Thoracic aorta (tissue), 2 donors: ENCODE data around the gene SNCAIP. TPM values are rescaled to one million over a fixed set of nuclear protein-coding genes. Genes with fewer than 3 reads are reported as not detected.

Experiments
- ATAC-seq: fragments of 150-250 bp; one replicate; pipeline ENCODE4 v1.8.0; 2017; ENCODE audit warnings: low read depth; ENCODE audit not compliant: insufficient number of reproducible peaks, low FRiP score
- DNase-seq: peaks from one replicate; pipeline ENCODE4 v3.0.0-alpha.2; 2020; ENCODE audit warnings: low spot score
- H3K27ac ChIP-seq, 2 donors: fragments of 200-600 bp; sonication (generic); 1 replicate in 1 of 2; 2 replicates in 1 of 2; pipeline ENCODE4 v1.5.1; 2016; ENCODE audit warnings: mild to moderate bottlenecking in 2 of 2, moderate library complexity in 2 of 2
- H3K27me3 ChIP-seq: fragments of 200-600 bp; sonication (generic); replicated peaks from 2 replicates; pipeline ENCODE4 v1.6.0; 2016; ENCODE audit warnings: mild to moderate bottlenecking; ENCODE audit not compliant: insufficient read depth
- H3K36me3 ChIP-seq: fragments of 200-600 bp; sonication (generic); one replicate; pipeline ENCODE4 v1.5.1; 2016
- H3K4me1 ChIP-seq, 2 donors: fragments of 200-600 bp; sonication (generic); 1 replicate in 1 of 2; 2 replicates in 1 of 2; pipeline versions ENCODE4 v1.5.1 to v1.6.0; 2016; ENCODE audit warnings: low read depth in 2 of 2, mild to moderate bottlenecking in 1 of 2; ENCODE audit not compliant: control insufficient read depth in 1 of 2
- H3K4me3 ChIP-seq: fragments of 200-600 bp; sonication (generic); 2 replicates; pipeline ENCODE4 v1.5.1; 2016; ENCODE audit warnings: mild to moderate bottlenecking
- H3K9me3 ChIP-seq: fragments of 200-600 bp; sonication (generic); 2 replicates; pipeline ENCODE4 v1.5.1; 2016
- CTCF ChIP-seq: fragments of 200-600 bp; sonication (generic); IDR thresholded peaks from one replicate; pipeline ENCODE4 v1.5.1; 2019; ENCODE audit warnings: antibody characterized with exemption
- total RNA-seq, 2 donors: library from RNA; depleted of rRNA; stranded (reverse); fragments of >200 nt; gene quantifications; one replicate each; pipeline versions ENCODE4 v1.1.0 to v1.2.3, GENCODE V29; 2016

Gene SNCAIP
- total RNA-seq, 2 donors from 2014 or later = 4.5 to 8.5 TPM

DNA sequence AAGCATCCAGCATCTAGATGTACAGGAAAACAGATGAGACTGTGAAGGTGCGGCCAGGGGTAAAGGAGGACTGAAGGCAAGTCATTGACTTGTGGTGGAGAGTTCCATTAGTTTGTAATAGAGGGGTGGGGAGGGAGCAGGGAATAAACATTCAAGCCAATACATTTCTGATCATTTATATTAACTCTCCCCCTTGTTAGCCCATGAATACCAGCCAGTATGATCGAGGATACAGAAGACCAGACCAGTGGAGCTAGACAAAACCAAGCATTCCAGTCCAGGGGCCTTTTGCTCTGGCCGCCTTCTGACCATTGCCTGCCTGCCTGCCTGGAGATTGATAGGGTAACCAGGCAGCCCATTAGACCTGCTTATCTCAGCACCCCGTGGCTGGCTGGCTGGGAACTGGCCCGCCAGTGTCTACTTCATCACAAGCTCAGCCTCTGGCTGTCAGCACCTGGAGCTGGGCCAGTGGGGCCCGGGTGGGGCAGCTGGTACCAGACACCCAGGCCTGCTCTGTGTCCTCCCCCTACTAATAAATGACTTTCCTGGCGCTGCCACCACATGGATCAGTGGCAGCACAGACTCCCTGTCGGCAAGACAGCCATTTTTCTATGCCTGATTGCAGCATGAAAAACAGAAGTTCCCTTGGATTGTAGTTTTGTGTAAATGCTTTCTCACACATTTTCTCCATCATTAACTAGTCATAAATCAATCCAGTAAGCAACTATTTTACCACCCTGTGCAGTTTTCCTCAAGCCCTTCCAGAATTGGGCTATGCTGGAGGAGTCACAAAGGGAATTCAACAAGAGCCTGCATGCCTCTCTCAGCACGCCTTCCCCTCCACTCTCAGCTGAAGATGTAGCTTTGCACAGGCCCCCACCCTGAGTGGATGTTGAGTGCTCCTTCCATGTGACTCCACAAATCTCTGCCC is 181.3 kb downstream of the SNCAIP start:
- peak; percentile 40 for DNase-seq
- H3K36me3 ChIP-seq = no peaks in the 10 kb centered on the region
- no peak for TF ChIP-seq CTCF
- no peak overlapping the region for H3K27ac ChIP-seq
- no peaks in the 10 kb centered on the region for H3K9me3 ChIP-seq
- H3K27me3 ChIP-seq = no peaks in the 10 kb centered on the region
- peaks cover 0 to 13% of the 10 kb centered on the region in 2 donors for H3K4me1 ChIP-seq
- no peak for ATAC-seq
- peak overlapping the region; percentile 7 for H3K4me3 ChIP-seq

- no peak overlapping the region for H3K4me3 ChIP-seq
- no peak overlapping the region for H3K27ac ChIP-seq
- ATAC-seq = no peak
- no peaks in the 10 kb centered on the region for H3K36me3 ChIP-seq
- DNase-seq = no peak
- H3K9me3 ChIP-seq = no peaks in the 10 kb centered on the region
- peaks cover 0 to 13% of the 10 kb centered on the region in 2 donors for H3K4me1 ChIP-seq
- H3K27me3 ChIP-seq = no peaks in the 10 kb centered on the region
- TF ChIP-seq CTCF = no peak
Observed at GRCh38 chr5:122494109-122494508, 182.1 kb downstream of the SNCAIP start.

DNA sequence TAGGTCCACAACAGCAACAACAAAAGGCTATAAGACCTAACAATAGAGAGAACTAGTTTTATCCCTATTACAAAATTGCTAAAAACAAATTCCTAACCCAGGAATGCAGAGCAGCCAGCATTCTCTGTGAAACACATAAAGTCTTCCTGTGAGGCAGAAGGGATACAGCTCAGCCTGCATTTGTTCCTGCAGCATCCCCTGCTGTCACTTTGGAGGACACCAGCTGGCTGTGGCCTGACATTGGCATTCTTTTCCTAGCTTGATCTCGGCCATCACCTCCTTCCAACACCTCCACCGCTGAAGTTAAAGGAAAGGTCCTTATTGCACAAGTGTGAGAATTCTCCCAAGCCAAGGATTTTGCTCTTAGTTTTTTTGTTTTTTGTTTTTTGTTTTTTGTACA is 186.1 kb downstream of the SNCAIP start:
- DNase-seq (no peak), ATAC-seq (no peak)
- Histone ChIP-seq H3K27me3 (no peaks in the 10 kb centered on the region), H3K27ac (no peak overlapping the region), H3K4me1 (peaks cover 9 to 25% of the 10 kb centered on the region in 2 donors), H3K9me3 (no peaks in the 10 kb centered on the region), H3K36me3 (no peaks in the 10 kb centered on the region), H3K4me3 (no peak overlapping the region)
- TF ChIP-seq CTCF = no peak

- Histone ChIP-seq H3K9me3 (no peaks in the 10 kb centered on the region), H3K4me3 (no peak overlapping the region), H3K4me1 (peaks cover 9 to 22% of the 10 kb centered on the region in 2 donors), H3K27me3 (no peaks in the 10 kb centered on the region), H3K36me3 (no peaks in the 10 kb centered on the region), H3K27ac (no peak overlapping the region)
- TF ChIP-seq CTCF = no peak
- DNase-seq (no peak), ATAC-seq (no peak)
Observed at GRCh38 chr5:122499585-122499984, 187.5 kb downstream of the SNCAIP start.

DNA sequence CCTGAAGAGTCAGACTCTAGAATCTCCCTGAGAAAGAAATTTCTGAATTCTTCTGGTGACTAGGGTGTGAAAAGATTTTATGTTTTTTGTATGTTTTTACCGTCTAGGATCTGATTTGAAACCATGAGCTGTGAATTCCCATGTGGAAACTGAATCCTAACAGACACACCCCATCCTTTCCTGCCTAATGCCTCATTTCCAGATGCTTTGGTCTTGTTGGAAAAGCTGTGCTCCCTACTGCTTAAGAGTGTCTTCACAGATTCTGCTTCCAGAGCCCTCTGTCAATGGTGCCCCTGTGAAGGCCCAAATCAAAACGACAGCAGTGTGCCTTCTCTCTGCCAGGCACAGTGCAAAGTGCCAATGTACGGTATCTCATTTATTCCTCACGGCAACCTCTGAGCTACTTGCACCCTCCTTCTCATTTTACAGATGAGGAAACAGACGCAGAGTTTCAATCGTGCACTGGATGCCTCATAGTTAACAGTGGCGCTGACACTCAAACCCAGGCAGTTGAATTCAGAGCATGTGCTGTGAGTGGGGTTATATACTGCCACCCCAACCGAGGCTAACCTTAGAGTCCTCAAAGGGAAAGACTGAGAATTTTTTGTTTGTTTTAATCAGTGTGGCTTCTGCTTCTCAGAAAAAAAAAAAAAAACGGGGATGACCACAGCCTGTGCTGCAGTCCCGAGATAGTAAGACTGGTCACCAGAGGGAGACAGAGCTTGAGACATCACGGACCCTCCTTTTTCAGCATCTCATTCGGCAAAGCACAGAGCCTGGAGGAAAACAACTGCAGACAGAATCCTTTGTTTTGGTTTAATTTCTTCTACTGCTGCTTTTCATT is 188.4 kb downstream of the SNCAIP start:
- Histone ChIP-seq H3K36me3 (no peaks in the 10 kb centered on the region), H3K9me3 (no peaks in the 10 kb centered on the region), H3K4me3 (peak overlapping the region; percentile 4), H3K27me3 (no peaks in the 10 kb centered on the region), H3K27ac (peak overlapping the region; percentile 48 to 70), H3K4me1 (peaks cover 9 to 22% of the 10 kb centered on the region in 2 donors)
- ATAC-seq (peak; percentile 72), DNase-seq (no peak)
- TF ChIP-seq CTCF = peak; percentile 39
